ENCODE measurements around the gene JARID2. TPM values are rescaled to one million over a fixed set of nuclear protein-coding genes. Genes with fewer than 3 reads are reported as not detected.

JARID2 gene
- total RNA-seq, 2 donors from 2014 or later = 3.6 to 4.6 TPM

GRCh38 chr6:15403094-15403755 is 157.4 kb downstream of the JARID2 start:
- Histone ChIP-seq H3K9me3 (no peaks in the 10 kb centered on the region), H3K4me1 (peaks cover 19% of the 10 kb centered on the region), H3K27ac (no peak overlapping the region), H3K4me3 (no peak overlapping the region), H3K27me3 (no peaks in the 10 kb centered on the region), H3K36me3 (replicated peaks in 1 of 2; ENCODE audit: insufficient read depth in 1 of 2, low read depth in 2 of 2) (no peaks in the 10 kb centered on the region)
- ATAC-seq (no peak), DNase-seq (no peak)
- intact Hi-C loops (cut with DNase I) = no loop called here
- no peak for TF ChIP-seq CTCF (IDR thresholded peaks at IDR 0.05)
- WGBS, 2 donors = 90 to 91% methylated on average over 6 of the region's 6 CpGs

- Histone ChIP-seq H3K4me3 (no peak overlapping the region), H3K27ac (no peak overlapping the region), H3K9me3 (no peaks in the 10 kb centered on the region), H3K4me1 (peaks cover 24% of the 10 kb centered on the region), H3K36me3 (replicated peaks in 1 of 2; ENCODE audit: insufficient read depth in 1 of 2, low read depth in 2 of 2) (no peaks in the 10 kb centered on the region), H3K27me3 (no peaks in the 10 kb centered on the region)
- ATAC-seq = no peak
- DNase-seq = no peak
- intact Hi-C loops (cut with DNase I) = no loop called here
- no peak for TF ChIP-seq CTCF (IDR thresholded peaks at IDR 0.05)
Observed at GRCh38 chr6:15404685-15404980, 158.8 kb downstream of the JARID2 start.

- Histone ChIP-seq H3K36me3 (replicated peaks in 1 of 2; ENCODE audit: insufficient read depth in 1 of 2, low read depth in 2 of 2) (no peaks in the 10 kb centered on the region), H3K9me3 (no peaks in the 10 kb centered on the region), H3K4me3 (no peak overlapping the region), H3K27ac (no peak overlapping the region), H3K27me3 (no peaks in the 10 kb centered on the region), H3K4me1 (peaks cover 21% of the 10 kb centered on the region)
- 86 to 91% methylated on average over 11 of the region's 11 CpGs for WGBS, 2 donors
- ATAC-seq (no peak), DNase-seq (no peak)
- intact Hi-C loops (cut with DNase I) = no loop called here
- TF ChIP-seq CTCF (IDR thresholded peaks at IDR 0.05) = no peak
- TF ChIP-seq POLR2A (IDR thresholded peaks at IDR 0.05) = no peak
Observed at GRCh38 chr6:15405129-15406068, 159.5 kb downstream of the JARID2 start.

- intact Hi-C loops (cut with DNase I) = no loop called here
- TF ChIP-seq CTCF (IDR thresholded peaks at IDR 0.05) = no peak
- no peak for TF ChIP-seq POLR2A (IDR thresholded peaks at IDR 0.05)
Observed at GRCh38 chr6:15406452-15406851, 160.6 kb downstream of the JARID2 start.

More at GRCh38 chr6:15406452-15406851, 160.6 kb downstream of the JARID2 start:
- ATAC-seq (no peak), DNase-seq (no peak)
- Histone ChIP-seq H3K27me3 (no peaks in the 10 kb centered on the region), H3K4me3 (no peak overlapping the region), H3K27ac (no peak overlapping the region), H3K9me3 (no peaks in the 10 kb centered on the region), H3K36me3 (replicated peaks in 1 of 2; ENCODE audit: insufficient read depth in 1 of 2, low read depth in 2 of 2) (no peaks in the 10 kb centered on the region), H3K4me1 (peaks cover 16% of the 10 kb centered on the region)
- 8 to 13% methylated on average over 1 of the region's 1 CpG for WGBS, 2 donors
